ENCODE data around the gene AOPEP. TPM values are rescaled to one million over a fixed set of nuclear protein-coding genes. Genes with fewer than 3 reads are reported as not detected.

Gene AOPEP
- polyA plus RNA-seq, 1 donor from 2014 or later = 10.0 TPM

- H3K9me2 ChIP-seq (ENCODE audit: insufficient read depth, low read length) = no peaks in the 10 kb centered on the region
- TF ChIP-seq POLR2AphosphoS5 (IDR thresholded peaks at IDR 0.05) = no peak
- TF ChIP-seq TAF1 (IDR thresholded peaks at IDR 0.05; ENCODE audit: low read depth) = no peak
- no peak for TF ChIP-seq SMC3 (conservative IDR thresholded peaks at IDR 0.05; ENCODE audit: poor library complexity)
- no peak for TF ChIP-seq REST (IDR thresholded peaks at IDR 0.05; ENCODE audit: borderline replicate concordance)
- no peaks in the 10 kb centered on the region for H3K79me2 ChIP-seq (replicated peaks; ENCODE audit: insufficient read depth, low read length)
- no peak overlapping the region for H3K9ac ChIP-seq (ENCODE audit: low read length)
- no peaks in the 10 kb centered on the region for H3K36me3 ChIP-seq (ENCODE audit: insufficient read depth, low read length)
- no peak overlapping the region for H2AFZ ChIP-seq (ENCODE audit: low read depth, low read length)
- no peak overlapping the region for H3K4me3 ChIP-seq (ENCODE audit: low read length)
- no peak overlapping the region for H3K4me2 ChIP-seq (ENCODE audit: low read length)
- H3K27me3 ChIP-seq (ENCODE audit: insufficient read depth, low read depth, low read length) = no peaks in the 10 kb centered on the region
- no peak overlapping the region for H3K27ac ChIP-seq (ENCODE audit: low read length)
- no peaks in the 10 kb centered on the region for H3F3A ChIP-seq (ENCODE audit: insufficient read depth, low read length, poor library complexity, severe bottlenecking)
- no peaks in the 10 kb centered on the region for H4K20me1 ChIP-seq (ENCODE audit: insufficient read depth)
- no peaks in the 10 kb centered on the region for H3K9me3 ChIP-seq (ENCODE audit: low read length)
These were observed 364.5 kb downstream of the AOPEP start for GRCh38 chr9:95090871-95091577.

- no peak overlapping the region for H3K4me2 ChIP-seq (ENCODE audit: low read length)
These were observed 365.2 kb downstream of the AOPEP start for GRCh38 chr9:95091601-95092261.

GRCh38 chr9:95092262-95093072 lies 366.0 kb downstream of the AOPEP start:
- Histone ChIP-seq H3K9me3 (ENCODE audit: low read length) (no peaks in the 10 kb centered on the region), H3K4me2 (ENCODE audit: low read length) (no peak overlapping the region), H3F3A (ENCODE audit: insufficient read depth, low read length, poor library complexity, severe bottlenecking) (no peaks in the 10 kb centered on the region), H3K36me3 (ENCODE audit: insufficient read depth, low read length) (no peaks in the 10 kb centered on the region), H3K27ac (ENCODE audit: low read length) (no peak overlapping the region), H3K9me2 (ENCODE audit: insufficient read depth, low read length) (no peaks in the 10 kb centered on the region), H2AFZ (ENCODE audit: low read depth, low read length) (no peak overlapping the region), H3K4me3 (ENCODE audit: low read length) (no peak overlapping the region), H4K20me1 (ENCODE audit: insufficient read depth) (no peaks in the 10 kb centered on the region), H3K79me2 (replicated peaks; ENCODE audit: insufficient read depth, low read length) (no peaks in the 10 kb centered on the region), H3K9ac (ENCODE audit: low read length) (no peak overlapping the region), H3K27me3 (ENCODE audit: insufficient read depth, low read depth, low read length) (no peaks in the 10 kb centered on the region)
- TF ChIP-seq EP300 (conservative IDR thresholded peaks at IDR 0.05; ENCODE audit: poor library complexity, severe bottlenecking) (no peak), RAD21 (conservative IDR thresholded peaks at IDR 0.05) (no peak), EZH2 (IDR thresholded peaks at IDR 0.05; ENCODE audit: borderline replicate concordance, insufficient read depth, low read length, poor library complexity, severe bottlenecking) (no peak), POLR2AphosphoS5 (IDR thresholded peaks at IDR 0.05) (no peak), REST (IDR thresholded peaks at IDR 0.05; ENCODE audit: borderline replicate concordance) (no peak), CTCF (IDR thresholded peaks at IDR 0.05; ENCODE audit: poor library complexity, severe bottlenecking) (no peak), SMC3 (conservative IDR thresholded peaks at IDR 0.05; ENCODE audit: poor library complexity) (no peak)

More at GRCh38 chr9:95091601-95092261, 365.2 kb downstream of the AOPEP start:
- Histone ChIP-seq H3K36me3 (ENCODE audit: insufficient read depth, low read length) (no peaks in the 10 kb centered on the region), H3K9ac (ENCODE audit: low read length) (no peak overlapping the region), H3K4me3 (ENCODE audit: low read length) (no peak overlapping the region), H3K27ac (ENCODE audit: low read length) (no peak overlapping the region), H3K79me2 (replicated peaks; ENCODE audit: insufficient read depth, low read length) (no peaks in the 10 kb centered on the region), H2AFZ (ENCODE audit: low read depth, low read length) (no peak overlapping the region), H3K9me2 (ENCODE audit: insufficient read depth, low read length) (no peaks in the 10 kb centered on the region), H3K27me3 (ENCODE audit: insufficient read depth, low read depth, low read length) (no peaks in the 10 kb centered on the region), H3K9me3 (ENCODE audit: low read length) (no peaks in the 10 kb centered on the region), H4K20me1 (ENCODE audit: insufficient read depth) (no peaks in the 10 kb centered on the region), H3F3A (ENCODE audit: insufficient read depth, low read length, poor library complexity, severe bottlenecking) (no peaks in the 10 kb centered on the region)
- no peak for TF ChIP-seq TAF1 (IDR thresholded peaks at IDR 0.05; ENCODE audit: low read depth)
